AG04449 (cell line): ENCODE data around the gene ICAM4.
"Not testable (repeated sequence)": the region's sequence is repeated elsewhere in the genome, so short reads cannot be mapped to it uniquely, and the experiment has no call there.

Source experiments
- CTCF ChIA-PET: fragments of 350-600 bp; formaldehyde crosslinking; extraction: SDS; loops from one replicate; lab custom pipeline; 2021; ENCODE audit warnings: antibody characterized with exemption; lab: Yijun Ruan, JAX
- POLR2A ChIA-PET: fragments of 400-600, 350-600 bp; formaldehyde crosslinking; extraction: SDS; loops from one replicate; lab custom pipeline; 2020; ENCODE audit warnings: antibody characterized with exemption, inconsistent platforms; lab: Yijun Ruan, JAX
- DNase-seq: peaks from one replicate; pipeline ENCODE4 v3.0.0-alpha.2; 2010; ENCODE audit warnings: low read depth, low spot score
- H3K4me3 ChIP-seq: 2 replicates; pipeline ENCODE4 v1.5.1; 2011; ENCODE audit warnings: low read depth, mild to moderate bottlenecking, control low read depth, low read length
- CTCF ChIP-seq: IDR thresholded peaks from one replicate; pipeline ENCODE4 v1.5.1; 2011; ENCODE audit warnings: mild to moderate bottlenecking, moderate library complexity, low read length, control low read depth, inconsistent platforms; ENCODE audit not compliant: insufficient read depth; ENCODE audit errors: missing control alignments

The ICAM4 gene

GRCh38 chr19:10286803-10287737, at the start of gene ICAM4:
Gene ICAM4, plus strand, starts transcription at chr19:10286955. Its CDS starts 58 bp downstream, at chr19:10287013.
- H3K4me3 ChIP-seq, result no peak within 1 kb of the TSS
- DNase-seq, result no peak
- CTCF ChIA-PET, result interaction anchor here (0.8 to 2.9 kb wide), 7 partner anchors 9 to 356 kb away, joined by 3 to 6 read pairs (median 4); partner anchors contain the start of gene ICAM1
- POLR2A ChIA-PET, result no interaction called here
- TF ChIP-seq CTCF, result no peak

GRCh38 chr19:10237702-10238101, 49.1 kb upstream of the ICAM4 start:
- H3K4me3 ChIP-seq, result no peak overlapping the region
- no peak for TF ChIP-seq CTCF
- no peak for DNase-seq
- POLR2A ChIA-PET, result no interaction called here
- CTCF ChIA-PET, result interaction anchor here (1.3 to 2.3 kb wide), 4 partner anchors 12 to 308 kb away, joined by 4 to 18 read pairs (median 6); no protein-coding TSS in a partner anchor

GRCh38 chr19:10238172-10238783, 48.5 kb upstream of the ICAM4 start:
- H3K4me3 ChIP-seq, result no peak overlapping the region
- CTCF ChIA-PET, result interaction anchor here (1.3 to 2.3 kb wide), 4 partner anchors 11 to 308 kb away, joined by 4 to 18 read pairs (median 6); no protein-coding TSS in a partner anchor
- no peak for TF ChIP-seq CTCF
- DNase-seq, result no peak
- POLR2A ChIA-PET, result no interaction called here

GRCh38 chr19:10241826-10242449, 44.8 kb upstream of the ICAM4 start:
- POLR2A ChIA-PET, DNase-seq, H3K4me3 ChIP-seq: not testable (repeated sequence)
- CTCF ChIA-PET, result interaction anchor here (1.1 to 2.8 kb wide), 2 partner anchors 8 to 309 kb away, joined by 3 to 22 read pairs; partner anchors contain the start of gene MRPL4

- CTCF ChIA-PET, result interaction anchor here (0.8 to 2.1 kb wide), 4 partner anchors 15 to 243 kb away, joined by 3 to 6 read pairs (median 4); no protein-coding TSS in a partner anchor
- POLR2A ChIA-PET, result no interaction called here
- no peak for DNase-seq
- no peak for TF ChIP-seq CTCF
- H3K4me3 ChIP-seq, result no peak overlapping the region
Measured at GRCh38 chr19:10243606-10244005, 43.1 kb upstream of the ICAM4 start.

- no peak overlapping the region for H3K4me3 ChIP-seq
- ChIA-PET POLR2A (no interaction called here), CTCF (interaction anchor here (0.7 to 2.1 kb wide), 14 partner anchors 10 to 315 kb away, joined by 3 to 6 read pairs (median 4); no protein-coding TSS in a partner anchor)
- DNase-seq, result no peak
- TF ChIP-seq CTCF, result no peak
Measured at GRCh38 chr19:10245189-10245939, 41.4 kb upstream of the ICAM4 start.
